Central memory CD8-positive, alpha-beta T cell (primary cell): ENCODE data around the gene LRPAP1.
"Not testable (repeated sequence)": the region's sequence is repeated elsewhere in the genome, so short reads cannot be mapped to it uniquely, and the experiment has no call there.

ENCODE experiments used
- ATAC-seq: fragments of 150-1000 bp; cut with Tn5 transposase; replicated peaks from 2 replicates; pipeline ENCODE4 v1.10.0; 2022; ENCODE audit warnings: mild to moderate bottlenecking, moderate FRiP score, moderate number of reproducible peaks; ENCODE audit not compliant: poor library complexity, severe bottlenecking; ENCODE audit errors: extremely low read depth
- DNase-seq, 2 donors: peaks; one replicate each; pipeline ENCODE4 v3.0.0; 2021; ENCODE audit warnings: low spot score in 2 of 2
- H3K27ac Mint-ChIP-seq: one replicate; pipeline ENCODE4 v1.8.0; 2022; ENCODE audit warnings: low read depth, mild to moderate bottlenecking, moderate library complexity, mixed read lengths
- H3K27me3 Mint-ChIP-seq: one replicate; pipeline ENCODE4 v1.8.0; 2022; ENCODE audit warnings: mixed read lengths
- H3K36me3 Mint-ChIP-seq: one replicate; pipeline ENCODE4 v1.8.0; 2022; ENCODE audit warnings: mild to moderate bottlenecking, moderate library complexity, mixed read lengths; ENCODE audit not compliant: insufficient read depth
- H3K4me1 Mint-ChIP-seq: one replicate; pipeline ENCODE4 v1.8.0; 2022; ENCODE audit warnings: mixed read lengths
- H3K4me3 Mint-ChIP-seq: one replicate; pipeline ENCODE4 v1.8.0; 2022; ENCODE audit warnings: mild to moderate bottlenecking, moderate library complexity, mixed read lengths
- H3K9me3 Mint-ChIP-seq: one replicate; pipeline ENCODE4 v1.8.0; 2022; ENCODE audit warnings: mixed read lengths

LRPAP1 gene

DNA sequence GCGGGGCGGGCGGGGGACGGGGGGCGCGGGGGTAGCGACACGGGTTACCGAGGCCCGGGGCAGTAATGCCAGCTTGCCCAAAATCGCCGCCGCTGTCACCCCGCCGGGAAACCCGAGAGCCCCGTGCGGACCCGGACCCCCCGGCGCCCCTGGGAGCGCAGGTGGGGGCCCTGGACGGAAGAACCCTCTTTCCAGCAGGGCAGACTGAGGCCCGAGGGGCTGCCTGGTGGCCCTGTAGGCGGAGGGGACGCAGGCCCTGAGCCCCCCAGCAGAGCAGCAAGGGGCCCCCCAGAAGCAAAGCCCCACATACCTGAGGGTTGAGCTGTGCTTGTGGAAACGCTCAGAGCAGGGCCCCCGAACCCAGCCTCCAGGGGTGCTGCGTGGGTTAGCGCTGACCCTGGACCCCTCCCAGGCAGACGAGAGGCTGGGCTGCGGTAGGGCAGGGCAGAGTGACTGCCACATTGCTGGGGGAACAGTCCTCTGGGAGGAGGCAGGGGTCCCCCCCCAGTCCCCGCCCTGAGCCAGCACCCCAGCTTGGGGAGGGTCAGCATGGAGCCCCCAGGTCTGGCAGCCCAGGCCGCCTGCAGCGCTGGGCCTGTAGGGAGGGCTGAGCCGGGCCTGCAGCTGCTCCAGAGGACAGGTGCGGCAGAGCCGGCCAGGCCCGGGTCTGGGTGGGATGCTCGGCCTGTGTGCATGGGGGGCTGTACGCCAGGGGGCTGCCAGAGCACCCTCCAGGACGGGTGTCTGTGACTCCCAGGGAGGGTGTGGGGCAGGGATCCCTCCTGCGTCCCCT, 68.5 kb downstream of the LRPAP1 start:
- ATAC-seq (no peak), DNase-seq (no peak)
- Mint-ChIP-seq H3K27ac (no peak overlapping the region), H3K36me3 (no peaks in the 10 kb centered on the region), H3K9me3 (no peaks in the 10 kb centered on the region), H3K27me3 (peaks cover 50% of the 10 kb centered on the region), H3K4me1 (peaks cover 5% of the 10 kb centered on the region), H3K4me3 (no peak overlapping the region)

DNA sequence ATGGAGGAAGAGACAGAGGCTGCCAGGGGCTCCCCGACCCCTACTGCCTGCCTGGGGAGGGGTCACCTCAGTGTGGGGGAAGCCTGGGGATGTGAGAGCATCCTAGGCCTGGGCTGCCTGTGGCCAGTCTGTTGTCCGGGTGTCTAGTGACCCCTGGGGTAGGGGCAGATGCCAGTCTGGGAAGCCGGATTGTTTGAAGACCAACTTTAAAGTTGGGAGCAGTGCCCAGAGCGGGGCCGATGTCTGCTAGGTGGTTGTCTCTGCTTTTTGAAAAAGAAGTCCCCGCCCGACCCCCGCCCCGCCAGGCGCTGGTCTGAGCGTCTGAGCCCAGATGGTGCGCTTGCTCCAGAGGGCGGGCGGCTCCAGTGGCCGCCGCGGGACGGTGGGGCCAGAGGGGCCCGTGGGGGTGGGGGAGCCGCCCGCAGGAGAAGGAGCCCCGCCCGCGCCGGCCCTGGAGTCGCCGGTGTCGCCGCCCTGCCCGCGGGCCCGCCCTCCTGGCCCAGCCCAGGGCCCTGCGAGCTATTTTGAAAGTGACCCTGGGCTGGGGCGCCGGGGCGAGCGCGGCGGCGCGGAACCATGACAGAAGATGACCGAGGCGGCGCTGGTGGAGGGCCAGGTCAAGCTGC, 69.3 kb downstream of the LRPAP1 start, which contains the start of gene DOK7:
DOK7 (plus strand) TSS at position 517 of the 626 bp plus-strand sequence; CDS start at position 587, 70 bp downstream.
- no peak for DNase-seq
- Mint-ChIP-seq H3K27ac (no peak within 1 kb of the TSS), H3K4me1 (peaks cover 5% of the 10 kb centered on the region), H3K36me3 (no peaks in the 10 kb centered on the region), H3K27me3 (peaks cover 57% of the 10 kb centered on the region), H3K4me3 (peak within 1 kb of the TSS; percentile 50), H3K9me3 (no peaks in the 10 kb centered on the region)
- no peak for ATAC-seq

DNA sequence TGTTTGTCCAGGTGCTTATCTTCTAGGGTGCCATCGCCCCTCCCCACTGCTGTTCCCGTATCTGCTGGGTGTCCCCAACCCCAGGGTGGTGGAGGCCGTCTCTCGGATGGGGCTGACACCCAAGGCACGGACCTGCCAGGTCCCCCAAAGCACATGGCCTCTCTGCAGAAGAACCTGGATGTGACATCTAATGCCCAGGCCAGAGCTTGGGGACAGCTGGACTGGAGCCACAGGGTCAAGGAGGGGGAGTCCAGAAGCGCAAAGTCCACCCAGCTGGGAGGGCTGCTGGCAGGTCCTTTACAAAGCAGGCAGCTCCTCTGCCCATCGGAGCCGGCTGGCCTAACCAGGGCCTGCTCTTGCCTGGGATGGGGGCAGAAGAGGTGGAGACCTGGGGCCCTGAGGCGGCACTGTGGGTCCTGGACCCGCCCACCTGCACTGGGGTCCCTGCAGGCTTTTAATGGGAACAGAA, 69.9 kb downstream of the LRPAP1 start:
- H3K4me3 Mint-ChIP-seq = peak overlapping the region; percentile 50
- H3K9me3 Mint-ChIP-seq = no peaks in the 10 kb centered on the region
- peaks cover 57% of the 10 kb centered on the region for H3K27me3 Mint-ChIP-seq
- H3K36me3 Mint-ChIP-seq = no peaks in the 10 kb centered on the region
- ATAC-seq (no peak), DNase-seq (no peak)
- peaks cover 5% of the 10 kb centered on the region for H3K4me1 Mint-ChIP-seq
- H3K27ac Mint-ChIP-seq = no peak overlapping the region

DNA sequence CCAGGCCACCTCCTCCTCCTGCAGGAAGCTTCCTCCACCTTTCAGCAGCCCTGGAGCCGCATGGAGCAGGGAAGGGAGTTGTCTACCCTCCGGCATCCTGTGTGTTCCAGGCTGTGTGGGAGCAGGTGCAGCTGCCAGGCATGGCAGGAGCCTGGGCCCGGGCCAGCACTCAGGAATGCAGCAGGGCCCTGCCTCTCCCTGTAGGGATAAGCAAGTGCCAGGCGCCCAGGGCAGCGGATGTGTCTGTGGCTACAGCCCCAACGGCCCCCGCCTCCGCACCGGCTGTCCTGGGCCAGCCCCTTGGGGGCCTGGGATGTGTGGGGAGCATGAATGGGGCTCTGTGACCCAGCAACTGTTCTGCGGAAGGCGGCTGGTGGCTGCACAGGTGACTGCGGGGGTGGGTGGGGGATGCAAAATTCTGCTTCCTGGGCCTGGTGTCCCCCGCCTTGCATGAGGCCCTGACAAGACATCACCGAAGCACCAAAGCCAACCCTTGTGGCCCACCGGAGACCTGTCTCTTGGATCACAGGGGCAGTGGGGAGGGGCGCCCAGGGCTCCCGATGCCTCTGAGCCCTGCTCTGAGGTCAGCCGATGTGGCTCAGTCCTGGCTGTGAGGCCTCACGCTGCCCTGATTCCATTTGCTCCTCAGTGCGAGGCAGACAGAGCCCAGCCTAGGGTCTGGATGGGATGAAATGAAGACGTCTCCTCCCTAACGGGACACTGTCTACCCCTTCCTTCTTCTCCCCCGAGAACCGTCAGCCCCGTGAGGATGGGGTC, 70.5 kb downstream of the LRPAP1 start:
- peaks cover 5% of the 10 kb centered on the region for H3K4me1 Mint-ChIP-seq
- H3K36me3 Mint-ChIP-seq = no peaks in the 10 kb centered on the region
- H3K9me3 Mint-ChIP-seq = no peaks in the 10 kb centered on the region
- peaks cover 57% of the 10 kb centered on the region for H3K27me3 Mint-ChIP-seq
- no peak for DNase-seq
- no peak for ATAC-seq
- no peak overlapping the region for H3K27ac Mint-ChIP-seq
- peak overlapping the region; percentile 50 for H3K4me3 Mint-ChIP-seq

DNA sequence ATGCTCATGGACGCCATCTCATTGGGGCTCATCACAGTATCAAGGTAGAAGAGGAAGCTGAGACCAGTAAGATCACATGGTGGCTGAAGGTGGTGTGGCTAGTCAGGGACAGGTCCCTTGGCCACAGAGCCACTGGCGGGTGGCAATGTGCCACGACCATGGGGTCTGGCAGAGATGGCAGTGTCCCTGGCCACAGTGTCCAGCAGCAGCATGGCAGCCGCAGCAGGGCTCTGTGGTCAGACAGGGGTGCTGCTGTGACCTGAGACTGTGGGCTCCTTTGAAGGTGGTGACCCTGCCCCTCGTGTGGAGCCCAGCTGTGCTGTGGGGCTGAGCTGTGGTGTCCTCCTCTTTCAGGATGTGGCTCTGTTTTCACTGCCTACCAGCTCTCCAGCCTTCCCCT, 71.3 kb downstream of the LRPAP1 start:
- no peak for ATAC-seq
- no peak overlapping the region for H3K27ac Mint-ChIP-seq

DNA sequence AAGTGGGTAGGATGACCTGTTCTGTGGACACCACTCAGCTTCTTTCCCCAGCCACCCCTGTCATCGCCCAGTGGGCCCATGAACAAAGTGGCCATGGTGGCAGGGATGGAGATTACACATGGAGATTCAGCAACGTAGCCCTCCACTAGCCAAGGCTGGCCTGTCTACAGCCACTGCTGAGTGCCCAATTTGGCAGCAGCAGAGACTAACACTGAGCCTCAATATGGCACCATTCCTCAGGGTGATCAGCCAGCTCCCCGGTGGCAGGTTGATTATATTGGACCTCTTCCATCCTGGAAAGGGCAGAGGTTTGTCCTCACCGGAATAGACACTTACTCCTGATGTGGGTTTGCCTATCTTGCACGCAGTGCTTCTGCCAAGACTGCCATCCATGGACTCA, 73.1 kb downstream of the LRPAP1 start:
- H3K4me3 Mint-ChIP-seq, H3K27ac Mint-ChIP-seq, H3K9me3 Mint-ChIP-seq, ATAC-seq, DNase-seq, H3K4me1 Mint-ChIP-seq, H3K36me3 Mint-ChIP-seq: not testable (repeated sequence)
- H3K27me3 Mint-ChIP-seq = peaks cover 42% of the 10 kb centered on the region

More for the DNA sequence above, 71.3 kb downstream of the LRPAP1 start:
- Mint-ChIP-seq H3K4me1 (peaks cover 5% of the 10 kb centered on the region), H3K9me3 (no peaks in the 10 kb centered on the region), H3K27me3 (peaks cover 57% of the 10 kb centered on the region), H3K4me3 (no peak overlapping the region), H3K36me3 (no peaks in the 10 kb centered on the region)
- no peak for DNase-seq

DNA sequence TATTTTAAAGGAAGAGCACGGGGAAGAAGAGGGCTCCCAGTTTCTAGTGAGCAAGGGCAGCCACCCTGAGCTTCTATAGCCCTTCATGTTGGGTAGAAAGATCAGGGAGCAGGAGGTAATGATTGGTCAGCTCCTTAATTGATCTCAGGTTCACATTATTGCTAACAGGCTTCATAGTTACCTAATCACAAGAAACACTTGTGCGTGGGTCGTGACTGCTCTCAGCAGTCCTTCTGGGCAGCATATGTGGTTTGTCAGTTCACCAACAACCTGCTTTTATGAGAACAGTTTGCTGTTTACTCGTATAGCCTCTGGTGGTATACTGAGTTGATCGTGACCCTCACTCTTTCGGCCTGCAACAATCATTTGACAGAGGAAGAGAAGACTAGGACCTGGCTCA, 73.9 kb downstream of the LRPAP1 start:
- no peak overlapping the region for H3K4me3 Mint-ChIP-seq
- peaks cover 5% of the 10 kb centered on the region for H3K4me1 Mint-ChIP-seq
- DNase-seq (no peak), ATAC-seq (no peak)
- H3K27me3 Mint-ChIP-seq = peaks cover 42% of the 10 kb centered on the region
- H3K9me3 Mint-ChIP-seq = peaks cover 9% of the 10 kb centered on the region
- no peak overlapping the region for H3K27ac Mint-ChIP-seq
- H3K36me3 Mint-ChIP-seq = no peaks in the 10 kb centered on the region

DNA sequence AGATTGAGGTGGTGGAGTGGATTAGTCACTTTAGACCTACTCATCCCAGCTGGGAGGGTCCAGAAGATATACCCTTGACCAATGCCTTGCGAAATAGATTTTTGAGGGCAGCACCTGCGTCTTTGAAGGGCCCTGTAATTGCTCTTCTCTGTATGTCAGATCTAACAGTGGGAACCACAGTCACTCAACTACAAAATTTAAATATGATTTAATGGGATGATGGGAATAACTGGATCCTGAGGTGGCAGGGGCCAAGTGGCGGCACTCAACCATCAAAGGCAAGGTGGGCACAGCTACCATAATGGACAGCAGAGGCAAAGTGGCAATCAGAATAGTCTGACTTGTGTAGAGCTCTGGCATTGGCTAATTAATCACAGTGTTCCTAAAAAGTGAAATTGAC, 76.6 kb downstream of the LRPAP1 start:
- DNase-seq, H3K9me3 Mint-ChIP-seq, H3K27ac Mint-ChIP-seq, H3K4me1 Mint-ChIP-seq, ATAC-seq, H3K36me3 Mint-ChIP-seq, H3K4me3 Mint-ChIP-seq: not testable (repeated sequence)
- peaks cover 26% of the 10 kb centered on the region for H3K27me3 Mint-ChIP-seq
